ENCODE results near the gene PAX1.

DNA sequence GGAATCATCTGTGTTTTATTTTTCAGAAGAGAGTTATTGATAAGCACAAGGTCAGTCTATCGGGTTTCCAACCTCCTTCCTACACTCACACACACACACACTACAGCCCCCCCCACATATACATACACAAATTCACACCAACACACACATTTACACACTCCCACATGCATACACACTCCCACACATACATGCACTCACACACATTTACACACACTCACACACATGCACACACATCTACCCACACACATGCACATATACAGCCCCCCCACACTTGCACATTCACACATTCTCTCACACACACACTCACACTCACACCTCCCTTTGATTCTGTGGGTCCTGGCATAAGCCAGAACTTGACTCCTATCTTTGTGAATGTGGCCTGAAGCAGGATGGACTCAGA lies 34.5 kb upstream of the PAX1 start:
- TF ChIP-seq POLR2A (IDR thresholded peaks at IDR 0.05; ENCODE audit: low read length) (no peak), GATA1 (IDR thresholded peaks at IDR 0.05; ENCODE audit: low read depth, low read length) (no peak)

All from erythroblast (primary cell).